ENCODE results near the gene TRIM47. TPM values are rescaled to one million over a fixed set of nuclear protein-coding genes. Genes with fewer than 3 reads are reported as not detected.

The TRIM47 gene
- total and polyA plus RNA-seq, 2 of the 13 experiments (the other 11 are each of a cell fraction or from before 2014, with no cell fraction given): 33.5 to 82.0 TPM

GRCh38 chr17:75876190-75876937, 2.0 kb downstream of the TRIM47 start (continued):
- TF ChIP-seq ZBTB40 (IDR thresholded peaks at IDR 0.05): no peak
- peak; percentile 83 for TF ChIP-seq ZBTB40 (CRISPR knock-in tag; IDR thresholded peaks at IDR 0.05)
- peak; percentile 57 for TF ChIP-seq ELF3 (CRISPR knock-in tag; IDR thresholded peaks at IDR 0.05)
- TF ChIP-seq POLR2G (IDR thresholded peaks at IDR 0.05; ENCODE audit: low read depth, low read length): peak; percentile 97
- peak; percentile 99 for TF ChIP-seq YEATS4 (CRISPR knock-in tag; IDR thresholded peaks at IDR 0.05; ENCODE audit: borderline replicate concordance)
- peak; percentile 100 for TF ChIP-seq AKAP8 (CRISPR knock-in tag; IDR thresholded peaks at IDR 0.05)
- TF ChIP-seq SRSF9 (IDR thresholded peaks at IDR 0.05; ENCODE audit: borderline replicate concordance, insufficient read depth, low read depth, low read length, poor library complexity, severe bottlenecking): no peak
- no peak for TF ChIP-seq MATR3 (CRISPR knock-in tag; IDR thresholded peaks at IDR 0.05)
- TF ChIP-seq TCF7 (IDR thresholded peaks at IDR 0.05; ENCODE audit: low read depth): no peak
- TF ChIP-seq ZNF703 (CRISPR knock-in tag; IDR thresholded peaks at IDR 0.05; ENCODE audit: borderline replicate concordance): peak; percentile 98
- peak; percentile 95 for TF ChIP-seq ZNF350 (CRISPR knock-in tag; IDR thresholded peaks at IDR 0.05; ENCODE audit: borderline replicate concordance, low read depth)
- TF ChIP-seq ATF6 (CRISPR knock-in tag; conservative IDR thresholded peaks at IDR 0.05): no peak
- TF ChIP-seq ZBTB39 (CRISPR knock-in tag; IDR thresholded peaks at IDR 0.05): peak; percentile 96
- peak; percentile 16; the same call in 1 of the 2 replicates for TF ChIP-seq MAF1 (CRISPR knock-in tag; IDR thresholded peaks at IDR 0.05; ENCODE audit: borderline replicate concordance)
- TF ChIP-seq ZNF251 (CRISPR knock-in tag; IDR thresholded peaks at IDR 0.05): no peak
- TF ChIP-seq KLF11 (CRISPR knock-in tag; IDR thresholded peaks at IDR 0.05): peak; percentile 17; the same call in 1 of the 2 replicates
- no peak; the same call in 1 of the 2 replicates for TF ChIP-seq RFX3 (CRISPR knock-in tag; IDR thresholded peaks at IDR 0.05)

Measured in HepG2 (cell line).